Measurements from ENCODE around the gene TSPAN17. TPM values are rescaled to one million over a fixed set of nuclear protein-coding genes. Genes with fewer than 3 reads are reported as not detected.
A peak's percentile ranks its signal among the peaks of the same experiment; 100 is the strongest.
"Not testable (repeated sequence)": the region's sequence is repeated elsewhere in the genome, so short reads cannot be mapped to it uniquely, and the experiment has no call there.

Gene TSPAN17, protein sequence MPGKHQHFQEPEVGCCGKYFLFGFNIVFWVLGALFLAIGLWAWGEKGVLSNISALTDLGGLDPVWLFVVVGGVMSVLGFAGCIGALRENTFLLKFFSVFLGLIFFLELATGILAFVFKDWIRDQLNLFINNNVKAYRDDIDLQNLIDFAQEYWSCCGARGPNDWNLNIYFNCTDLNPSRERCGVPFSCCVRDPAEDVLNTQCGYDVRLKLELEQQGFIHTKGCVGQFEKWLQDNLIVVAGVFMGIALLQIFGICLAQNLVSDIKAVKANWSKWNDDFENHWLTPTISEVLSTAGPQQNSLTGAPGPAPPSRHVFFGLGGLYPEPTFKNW
- 10 to 100 TPM; 31.5 to 39.2 TPM for total RNA-seq

DNA sequence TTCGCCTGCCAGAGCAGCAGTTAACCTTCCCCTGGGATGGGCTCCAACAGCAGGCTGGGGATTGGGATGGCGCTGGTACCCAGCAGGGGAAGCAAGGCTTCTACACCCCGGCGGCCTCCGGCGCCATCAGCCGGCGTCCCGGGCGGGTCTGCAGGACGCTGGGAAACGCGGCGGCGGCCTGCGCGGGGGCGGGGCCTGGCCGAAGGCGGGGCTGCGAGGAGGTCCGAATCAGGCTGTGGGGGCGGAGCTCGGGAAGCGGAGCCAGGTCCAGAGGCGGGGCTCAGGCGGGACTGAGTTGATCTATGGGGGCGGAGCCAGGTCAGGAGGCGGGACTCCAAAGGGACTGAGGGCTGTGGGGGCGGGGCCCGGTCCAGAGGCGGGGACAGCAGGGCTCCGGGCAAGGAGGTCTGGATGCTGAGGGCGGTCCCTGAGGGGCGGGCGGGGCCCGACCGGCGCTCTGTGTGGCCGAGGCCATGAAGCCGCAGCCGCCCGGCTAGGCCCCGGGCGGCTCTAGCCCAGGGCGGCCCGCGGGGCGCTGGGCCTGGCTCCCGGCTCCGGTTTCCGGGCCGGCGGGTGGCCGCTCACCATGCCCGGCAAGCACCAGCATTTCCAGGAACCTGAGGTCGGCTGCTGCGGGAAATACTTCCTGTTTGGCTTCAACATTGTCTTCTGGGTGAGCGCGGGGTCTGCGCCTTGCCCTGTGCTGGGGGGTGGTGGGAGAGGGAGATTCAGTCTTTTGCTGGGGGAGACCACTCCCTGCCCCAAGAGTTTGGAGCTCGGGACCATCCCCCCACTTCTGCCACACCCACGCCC, at the start of gene TSPAN17:
TSPAN17 (plus strand) TSS at position 455 of the 813 bp plus-strand sequence; CDS start at position 587, 132 bp downstream.
- DNase-seq (peak; percentile 100), ATAC-seq (peak; percentile 96)
- Mint-ChIP-seq H3K4me1 (peaks cover 40% of the 10 kb centered on the region), H3K36me3 (no peaks in the 10 kb centered on the region), H3K27ac (peak within 1 kb of the TSS; percentile 87), H3K4me3 (peak within 1 kb of the TSS; percentile 86), H3K9me3 (ENCODE audit: low read depth) (no peaks in the 10 kb centered on the region), H3K27me3 (no peaks in the 10 kb centered on the region)
- CTCF ChIA-PET = interaction anchor here (0.6 to 12.3 kb wide), 8 partner anchors 12 to 238 kb away, joined by 3 to 124 read pairs (median 3); partner anchors contain the start of gene CLTB

DNA sequence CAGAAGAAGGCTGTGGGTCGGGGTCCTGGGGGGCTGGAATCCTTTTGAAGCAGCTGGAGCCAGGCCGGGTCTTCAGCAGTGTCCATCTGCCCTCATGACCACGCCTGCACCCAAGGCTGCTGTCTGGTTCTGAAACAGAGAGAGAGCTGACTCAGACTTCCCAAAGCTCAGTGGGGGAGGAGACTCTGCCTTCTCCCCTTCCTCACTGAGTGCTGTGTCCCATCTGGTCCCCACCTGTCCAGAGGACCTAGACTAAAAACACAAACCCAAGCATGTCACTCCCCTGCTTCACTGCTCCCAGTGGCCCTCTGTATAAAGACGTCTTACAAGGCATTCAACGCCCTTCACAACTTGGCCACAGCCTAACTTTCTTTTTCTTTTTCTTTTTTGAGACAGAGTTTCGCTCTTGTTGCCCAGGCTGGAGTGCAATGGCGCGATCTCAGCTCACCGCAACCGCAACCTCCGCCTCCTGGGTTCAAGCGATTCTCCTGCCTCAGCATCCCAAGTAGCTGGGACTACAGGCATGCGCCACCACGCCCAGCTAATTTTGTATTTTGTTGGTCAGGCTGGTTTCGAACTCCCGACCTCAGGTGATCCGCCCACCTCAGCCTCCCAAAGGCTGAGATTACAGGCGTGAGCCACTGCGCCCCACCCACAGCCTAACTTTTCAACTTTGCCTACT, 47.4 kb upstream of the TSPAN17 start:
- H3K27ac Mint-ChIP-seq; DNase-seq; CTCF ChIA-PET; H3K27me3 Mint-ChIP-seq; ATAC-seq; H3K9me3 Mint-ChIP-seq (ENCODE audit: low read depth); H3K4me3 Mint-ChIP-seq; H3K36me3 Mint-ChIP-seq: not testable (repeated sequence)
- peaks cover 13% of the 10 kb centered on the region for H3K4me1 Mint-ChIP-seq

DNA sequence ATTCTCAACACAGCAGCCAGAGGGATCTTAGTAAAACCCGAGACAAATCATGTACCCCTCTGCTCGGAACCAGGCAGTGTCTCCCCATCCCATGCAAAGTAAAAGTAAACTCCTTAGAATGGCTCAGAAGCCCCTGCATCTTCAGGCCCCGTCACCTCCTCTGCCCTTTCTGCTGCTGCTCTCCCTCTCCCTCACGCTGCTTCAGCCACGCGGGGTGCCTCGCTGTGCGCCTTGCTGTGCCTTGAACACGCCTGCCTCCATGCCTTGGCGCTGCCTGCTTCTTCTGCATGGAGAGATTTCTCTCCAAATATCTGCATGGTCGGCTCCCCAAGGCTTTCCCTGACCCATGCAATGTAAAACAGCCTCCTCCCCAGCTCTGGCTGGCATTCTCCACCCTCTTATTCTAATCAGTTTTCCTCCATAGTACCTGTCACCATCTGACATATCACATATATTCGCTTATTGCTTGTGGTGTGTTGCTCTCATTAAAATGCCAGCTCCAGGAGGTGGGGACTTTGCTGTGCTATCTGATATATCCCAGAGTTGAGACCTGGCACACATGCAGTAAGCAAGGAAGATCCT, 45.3 kb upstream of the TSPAN17 start:
- Mint-ChIP-seq H3K27me3 (peaks cover 8% of the 10 kb centered on the region), H3K36me3 (no peaks in the 10 kb centered on the region), H3K9me3 (ENCODE audit: low read depth) (no peaks in the 10 kb centered on the region), H3K4me1 (peaks cover 6% of the 10 kb centered on the region), H3K4me3 (no peak overlapping the region), H3K27ac (no peak overlapping the region)
- DNase-seq (no peak), ATAC-seq (no peak)
- CTCF ChIA-PET = no interaction called here

DNA sequence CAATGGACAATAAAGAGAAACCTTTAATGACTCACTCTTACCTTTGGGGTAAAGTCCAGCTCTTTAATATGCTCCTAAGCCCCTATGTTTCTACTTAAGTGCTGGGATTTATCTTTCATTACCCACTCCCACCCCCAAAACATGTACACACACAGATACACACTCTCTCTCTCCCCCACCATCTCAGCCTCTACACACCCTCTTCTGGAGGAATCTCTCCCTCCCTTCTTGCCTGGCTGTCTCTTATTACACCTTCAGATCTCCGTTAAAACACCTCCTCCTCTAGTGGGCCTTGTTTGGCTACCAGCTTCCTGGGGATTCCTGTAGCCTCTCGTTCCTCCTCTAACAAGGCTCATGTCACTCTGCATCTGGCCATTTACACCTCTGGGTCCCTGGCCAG, 44.2 kb upstream of the TSPAN17 start:
- Mint-ChIP-seq H3K27me3 (peaks cover 8% of the 10 kb centered on the region), H3K27ac (no peak overlapping the region), H3K9me3 (ENCODE audit: low read depth) (no peaks in the 10 kb centered on the region), H3K4me3 (no peak overlapping the region), H3K4me1 (peaks cover 6% of the 10 kb centered on the region), H3K36me3 (no peaks in the 10 kb centered on the region)
- DNase-seq (no peak), ATAC-seq (no peak)
- CTCF ChIA-PET = no interaction called here

DNA sequence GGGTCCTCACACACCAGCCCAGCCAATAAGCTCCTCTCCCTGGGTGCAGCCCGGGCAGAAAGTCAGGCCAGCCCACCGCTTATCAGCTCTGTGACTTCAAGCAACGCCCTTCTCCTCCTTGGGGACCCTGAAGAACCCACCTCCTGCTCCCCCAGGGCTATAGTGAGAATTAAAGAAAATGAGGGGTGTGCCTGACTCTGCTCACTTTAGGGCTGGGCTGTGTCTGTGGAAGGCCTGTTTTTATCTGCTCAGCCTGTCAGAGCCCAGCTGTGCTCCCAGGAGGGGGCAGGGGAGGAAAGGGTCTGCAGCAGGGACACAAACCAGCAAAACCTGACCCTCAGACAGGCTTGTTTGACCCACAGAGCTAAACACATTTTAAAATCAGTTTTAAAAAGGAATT, 41.3 kb upstream of the TSPAN17 start:
- DNase-seq = no peak
- ATAC-seq = no peak
- no peaks in the 10 kb centered on the region for H3K36me3 Mint-ChIP-seq
- peaks cover 15% of the 10 kb centered on the region for H3K27me3 Mint-ChIP-seq
- CTCF ChIA-PET = interaction anchor here (1.0 to 2.3 kb wide), 4 partner anchors 10 to 189 kb away, joined by 3 to 9 read pairs (median 4); partner anchors contain the start of gene CLTB
- peaks cover 10% of the 10 kb centered on the region for H3K4me1 Mint-ChIP-seq
- no peak overlapping the region for H3K4me3 Mint-ChIP-seq
- H3K9me3 Mint-ChIP-seq (ENCODE audit: low read depth) = no peaks in the 10 kb centered on the region
- no peak overlapping the region for H3K27ac Mint-ChIP-seq

DNA sequence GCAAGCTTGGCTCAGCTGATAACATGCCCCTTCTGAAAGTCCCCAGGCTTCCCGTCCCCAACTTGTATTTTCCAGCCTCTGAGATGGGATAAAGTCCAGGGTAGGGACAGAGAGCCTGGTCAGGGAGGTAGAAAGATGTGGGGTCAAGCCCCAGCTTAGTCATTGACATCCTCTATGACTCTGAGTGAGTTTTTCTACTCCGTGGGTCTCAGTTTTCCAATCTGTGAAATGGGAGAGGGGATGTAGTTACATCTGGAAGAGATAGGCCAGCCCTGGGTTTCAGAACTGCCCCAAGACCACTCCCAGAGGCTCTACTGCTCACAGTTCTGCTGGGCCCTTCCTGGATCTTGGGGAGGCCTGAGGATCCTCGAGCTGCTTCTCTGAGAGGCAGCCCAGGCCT, 40.4 kb upstream of the TSPAN17 start:
- Mint-ChIP-seq H3K27ac (no peak overlapping the region), H3K27me3 (peaks cover 21% of the 10 kb centered on the region), H3K9me3 (ENCODE audit: low read depth) (no peaks in the 10 kb centered on the region), H3K4me1 (peaks cover 13% of the 10 kb centered on the region), H3K4me3 (no peak overlapping the region), H3K36me3 (no peaks in the 10 kb centered on the region)
- no peak for DNase-seq
- ATAC-seq = no peak
- CTCF ChIA-PET = interaction anchor here (1.3 to 2.3 kb wide), 3 partner anchors 11 to 190 kb away, joined by 3 to 9 read pairs (median 4); partner anchors contain the start of gene CLTB

DNA sequence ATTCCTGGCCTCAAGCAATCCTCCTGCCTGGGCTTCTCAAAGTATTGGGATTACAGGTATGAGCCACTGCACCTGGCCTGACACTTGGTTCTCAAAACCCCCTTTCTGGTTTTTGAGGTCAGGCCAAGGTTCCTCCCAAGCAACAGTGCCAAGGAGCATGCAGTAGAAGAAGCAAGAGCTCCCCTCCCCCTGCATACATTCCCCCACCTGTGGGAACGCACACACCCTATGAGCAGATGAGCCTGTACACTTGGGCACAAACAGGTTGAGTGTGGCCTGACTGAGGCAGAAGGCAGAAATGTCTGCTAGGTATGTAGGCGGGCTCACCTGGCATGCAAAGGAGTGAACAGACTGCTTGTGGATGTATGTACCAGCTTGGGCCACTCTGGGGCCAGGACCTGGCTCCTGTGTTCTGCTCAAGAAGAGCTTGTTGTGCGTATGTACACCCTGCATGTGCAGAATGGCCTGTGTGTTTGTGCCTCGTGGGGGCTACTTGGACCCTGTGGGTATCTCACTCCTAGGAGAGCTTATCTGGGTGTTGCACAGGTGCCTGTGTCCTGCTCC, 39.1 kb upstream of the TSPAN17 start:
- no peak overlapping the region for H3K27ac Mint-ChIP-seq
- H3K36me3 Mint-ChIP-seq = no peaks in the 10 kb centered on the region
- H3K27me3 Mint-ChIP-seq = peaks cover 29% of the 10 kb centered on the region
- H3K4me3 Mint-ChIP-seq = peak overlapping the region; percentile 80
- CTCF ChIA-PET = interaction anchor here (1.4 kb wide), 1 partner anchor 192 kb away, joined by 4 read pairs; no protein-coding TSS in a partner anchor
- DNase-seq (no peak), ATAC-seq (no peak)
- H3K4me1 Mint-ChIP-seq = peaks cover 13% of the 10 kb centered on the region
- H3K9me3 Mint-ChIP-seq (ENCODE audit: low read depth) = no peaks in the 10 kb centered on the region

DNA sequence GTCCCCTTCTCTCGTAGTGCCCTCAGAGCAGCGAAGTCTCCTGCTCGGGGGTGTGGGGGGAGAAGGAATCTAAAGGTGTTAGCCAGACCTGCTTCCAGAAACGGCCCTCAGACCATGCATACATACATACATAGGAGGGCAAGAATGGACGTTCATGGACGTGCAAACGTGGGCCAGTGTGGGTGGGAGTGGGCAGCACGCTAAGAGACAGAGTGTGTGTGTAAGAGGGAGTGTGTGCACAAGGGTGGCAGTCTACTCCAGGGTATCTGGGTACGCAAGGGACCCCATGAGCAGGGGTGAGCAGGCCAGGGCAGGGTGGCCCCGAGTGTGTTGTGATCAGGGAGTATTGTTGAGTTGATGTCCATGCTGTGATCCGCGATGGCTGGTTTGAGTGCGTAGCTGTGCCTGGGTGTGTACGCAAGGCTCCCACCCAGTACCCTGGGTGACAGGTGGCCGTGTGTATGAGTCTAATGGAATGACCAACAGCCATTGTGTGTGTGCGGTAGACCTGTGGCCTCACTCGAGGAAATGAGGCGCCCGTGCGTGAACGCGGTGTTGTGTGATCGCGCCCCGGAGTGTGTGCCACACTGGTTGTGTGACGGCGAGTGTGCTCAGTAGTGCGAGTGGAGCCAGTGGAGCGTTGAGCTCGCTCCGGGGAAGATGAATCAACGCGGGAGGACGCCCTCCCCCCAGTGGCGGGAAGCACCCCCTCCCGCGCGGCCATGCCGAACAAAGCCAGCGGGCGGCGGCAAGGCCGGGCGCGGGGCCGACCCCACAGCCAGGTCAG, 38.2 kb upstream of the TSPAN17 start:
- Mint-ChIP-seq H3K4me1 (peaks cover 13% of the 10 kb centered on the region), H3K9me3 (ENCODE audit: low read depth) (no peaks in the 10 kb centered on the region), H3K4me3 (peak overlapping the region; percentile 80), H3K36me3 (no peaks in the 10 kb centered on the region), H3K27ac (peak overlapping the region; percentile 55), H3K27me3 (peaks cover 36% of the 10 kb centered on the region)
- no peak for DNase-seq
- CTCF ChIA-PET = no interaction called here
- no peak for ATAC-seq

DNA sequence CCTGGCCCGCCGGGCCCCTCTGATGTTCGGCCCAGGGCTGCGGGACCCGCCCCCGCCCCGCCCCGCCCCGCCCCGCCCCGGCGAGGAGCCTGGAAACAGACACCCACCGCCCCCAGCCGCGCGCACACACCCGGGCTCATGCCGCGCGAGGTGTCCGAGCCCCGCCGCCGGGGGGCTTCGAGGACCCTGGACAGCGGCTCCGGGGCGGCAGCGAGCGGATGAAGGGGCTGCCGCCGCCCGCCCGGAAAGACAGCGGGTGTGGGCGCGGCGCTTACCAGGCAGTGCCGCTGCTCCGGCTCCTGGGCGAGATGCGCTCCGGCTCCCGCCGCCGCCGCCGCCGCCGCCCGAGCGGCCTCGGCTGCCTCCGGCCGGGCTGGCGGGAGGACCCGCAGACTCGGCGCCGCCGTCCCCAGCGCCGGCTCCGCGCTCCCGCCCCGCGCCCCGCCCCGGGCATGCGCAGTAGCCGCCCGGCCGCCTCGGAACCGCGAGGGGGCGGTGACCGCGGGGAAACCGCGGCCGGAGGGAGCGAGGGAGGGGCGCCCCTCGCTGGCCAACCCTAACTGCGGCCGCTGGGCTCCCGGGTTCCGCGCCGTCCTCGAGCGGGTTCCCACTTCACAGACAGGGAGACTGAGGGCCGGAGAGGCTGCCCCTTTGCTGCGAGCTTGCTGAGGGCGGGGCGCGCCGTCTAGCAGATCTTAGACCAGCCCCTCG, 37.4 kb upstream of the TSPAN17 start, which contains the start of gene GPRIN1:
GPRIN1 (minus strand) TSS at position 433 of the 711 bp plus-strand sequence. CDS start 10,322 bp downstream, outside the sequence.
- Mint-ChIP-seq H3K27me3 (peaks cover 38% of the 10 kb centered on the region), H3K4me1 (peaks cover 13% of the 10 kb centered on the region), H3K36me3 (no peaks in the 10 kb centered on the region), H3K4me3 (peak within 1 kb of the TSS; percentile 80), H3K9me3 (ENCODE audit: low read depth) (no peaks in the 10 kb centered on the region), H3K27ac (peak within 1 kb of the TSS; percentile 55)
- peak; percentile 84 for ATAC-seq
- peak; percentile 62 for DNase-seq
- CTCF ChIA-PET = no interaction called here

DNA sequence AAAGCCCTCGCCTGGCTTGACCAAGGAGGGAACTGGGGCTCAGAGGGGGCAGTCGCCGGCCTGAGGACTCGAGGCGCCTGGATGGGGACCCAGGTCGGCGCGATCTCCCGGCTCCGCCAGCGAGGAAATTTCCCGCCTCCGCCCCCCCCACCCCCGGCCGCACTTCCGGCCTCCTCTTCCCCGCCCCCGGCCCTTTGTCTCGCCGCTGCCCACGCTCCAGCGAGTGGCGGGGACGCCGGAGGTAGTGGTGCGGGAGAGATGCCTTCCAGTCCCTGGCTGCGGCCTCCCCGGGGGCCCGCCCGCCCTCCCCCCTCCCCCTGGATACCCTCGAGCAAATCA, 36.9 kb upstream of the TSPAN17 start:
- H3K4me3 Mint-ChIP-seq = peak overlapping the region; percentile 56
- H3K27me3 Mint-ChIP-seq = peaks cover 41% of the 10 kb centered on the region
- no peaks in the 10 kb centered on the region for H3K9me3 Mint-ChIP-seq (ENCODE audit: low read depth)
- peaks cover 13% of the 10 kb centered on the region for H3K4me1 Mint-ChIP-seq
- CTCF ChIA-PET = no interaction called here
- no peak for DNase-seq
- ATAC-seq = peak; percentile 6
- no peaks in the 10 kb centered on the region for H3K36me3 Mint-ChIP-seq
- no peak overlapping the region for H3K27ac Mint-ChIP-seq

DNA sequence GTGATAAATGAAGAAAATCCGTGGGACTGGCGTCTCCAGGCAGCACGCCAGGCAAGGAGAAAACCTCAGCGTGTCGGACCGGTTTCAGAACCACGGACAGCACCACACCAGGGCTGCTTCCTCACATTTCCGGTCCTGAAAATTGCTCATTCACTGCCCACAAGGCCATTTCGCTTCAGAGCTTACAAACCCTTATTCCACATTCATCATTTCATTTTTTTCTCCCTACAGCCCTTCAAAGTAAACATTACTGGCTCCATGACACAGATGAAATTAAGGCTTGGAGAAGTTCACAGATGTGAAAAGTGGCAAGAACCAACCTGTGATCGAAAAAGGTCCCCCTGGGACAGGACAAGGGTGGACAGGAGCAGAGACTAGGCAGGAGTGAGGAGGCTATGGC, 35.8 kb upstream of the TSPAN17 start:
- peaks cover 13% of the 10 kb centered on the region for H3K4me1 Mint-ChIP-seq
- DNase-seq (peak; percentile 75), ATAC-seq (no peak)
- no peaks in the 10 kb centered on the region for H3K9me3 Mint-ChIP-seq (ENCODE audit: low read depth)
- no peaks in the 10 kb centered on the region for H3K36me3 Mint-ChIP-seq
- H3K27ac Mint-ChIP-seq = no peak overlapping the region
- H3K4me3 Mint-ChIP-seq = no peak overlapping the region
- peaks cover 52% of the 10 kb centered on the region for H3K27me3 Mint-ChIP-seq
- CTCF ChIA-PET = interaction anchor here (1.3 kb wide), 1 partner anchor 74 kb away, joined by 3 read pairs; the partner anchor contains the start of gene RNF44
